ENCODE results near the gene TXNDC8. TPM values are rescaled to one million over a fixed set of nuclear protein-coding genes. Genes with fewer than 3 reads are reported as not detected.

TXNDC8 gene
- total RNA-seq, 1 experiment from 2014 or later: not detected

DNA sequence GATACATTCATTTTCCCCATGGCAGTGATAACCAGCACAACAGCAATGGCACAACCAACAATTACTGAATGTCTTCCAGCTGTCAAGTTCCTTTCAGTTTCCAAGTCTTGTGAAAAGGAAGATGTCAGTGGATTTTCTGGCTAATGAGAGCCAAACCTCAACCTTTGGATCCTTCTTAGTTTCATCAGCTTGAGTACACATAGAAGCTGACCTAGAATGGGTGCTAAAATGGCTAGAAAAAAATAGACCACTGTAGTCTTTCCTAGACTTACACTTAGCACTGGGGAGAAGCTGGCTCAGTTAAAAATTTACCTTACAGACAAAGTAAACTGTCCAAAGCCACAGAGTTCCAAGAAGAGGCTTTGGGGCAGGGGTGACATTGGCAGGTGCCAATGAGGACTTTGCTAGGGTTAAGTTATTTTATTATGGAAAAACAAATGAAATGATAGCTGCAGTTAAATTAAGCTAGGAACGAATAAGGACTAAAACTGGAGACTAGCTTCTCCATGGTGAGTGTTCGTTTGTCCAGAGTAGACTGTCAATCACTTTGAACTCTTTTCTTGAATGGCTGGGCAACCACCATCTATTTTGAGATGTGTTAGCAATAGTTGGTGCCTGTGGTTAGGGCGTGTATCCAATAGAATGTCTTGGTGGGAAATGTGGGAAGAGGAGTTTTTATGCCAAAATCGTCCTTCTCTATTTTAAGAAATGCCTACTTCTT, 55.5 kb downstream of the TXNDC8 start:
- ChIA-PET POLR2A (no interaction called here), CTCF (no interaction called here)
- TF ChIP-seq, protein P1, sequence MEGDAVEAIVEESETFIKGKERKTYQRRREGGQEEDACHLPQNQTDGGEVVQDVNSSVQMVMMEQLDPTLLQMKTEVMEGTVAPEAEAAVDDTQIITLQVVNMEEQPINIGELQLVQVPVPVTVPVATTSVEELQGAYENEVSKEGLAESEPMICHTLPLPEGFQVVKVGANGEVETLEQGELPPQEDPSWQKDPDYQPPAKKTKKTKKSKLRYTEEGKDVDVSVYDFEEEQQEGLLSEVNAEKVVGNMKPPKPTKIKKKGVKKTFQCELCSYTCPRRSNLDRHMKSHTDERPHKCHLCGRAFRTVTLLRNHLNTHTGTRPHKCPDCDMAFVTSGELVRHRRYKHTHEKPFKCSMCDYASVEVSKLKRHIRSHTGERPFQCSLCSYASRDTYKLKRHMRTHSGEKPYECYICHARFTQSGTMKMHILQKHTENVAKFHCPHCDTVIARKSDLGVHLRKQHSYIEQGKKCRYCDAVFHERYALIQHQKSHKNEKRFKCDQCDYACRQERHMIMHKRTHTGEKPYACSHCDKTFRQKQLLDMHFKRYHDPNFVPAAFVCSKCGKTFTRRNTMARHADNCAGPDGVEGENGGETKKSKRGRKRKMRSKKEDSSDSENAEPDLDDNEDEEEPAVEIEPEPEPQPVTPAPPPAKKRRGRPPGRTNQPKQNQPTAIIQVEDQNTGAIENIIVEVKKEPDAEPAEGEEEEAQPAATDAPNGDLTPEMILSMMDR (IDR thresholded peaks at IDR 0.05): no peak
- TF ChIP-seq, protein P2, sequence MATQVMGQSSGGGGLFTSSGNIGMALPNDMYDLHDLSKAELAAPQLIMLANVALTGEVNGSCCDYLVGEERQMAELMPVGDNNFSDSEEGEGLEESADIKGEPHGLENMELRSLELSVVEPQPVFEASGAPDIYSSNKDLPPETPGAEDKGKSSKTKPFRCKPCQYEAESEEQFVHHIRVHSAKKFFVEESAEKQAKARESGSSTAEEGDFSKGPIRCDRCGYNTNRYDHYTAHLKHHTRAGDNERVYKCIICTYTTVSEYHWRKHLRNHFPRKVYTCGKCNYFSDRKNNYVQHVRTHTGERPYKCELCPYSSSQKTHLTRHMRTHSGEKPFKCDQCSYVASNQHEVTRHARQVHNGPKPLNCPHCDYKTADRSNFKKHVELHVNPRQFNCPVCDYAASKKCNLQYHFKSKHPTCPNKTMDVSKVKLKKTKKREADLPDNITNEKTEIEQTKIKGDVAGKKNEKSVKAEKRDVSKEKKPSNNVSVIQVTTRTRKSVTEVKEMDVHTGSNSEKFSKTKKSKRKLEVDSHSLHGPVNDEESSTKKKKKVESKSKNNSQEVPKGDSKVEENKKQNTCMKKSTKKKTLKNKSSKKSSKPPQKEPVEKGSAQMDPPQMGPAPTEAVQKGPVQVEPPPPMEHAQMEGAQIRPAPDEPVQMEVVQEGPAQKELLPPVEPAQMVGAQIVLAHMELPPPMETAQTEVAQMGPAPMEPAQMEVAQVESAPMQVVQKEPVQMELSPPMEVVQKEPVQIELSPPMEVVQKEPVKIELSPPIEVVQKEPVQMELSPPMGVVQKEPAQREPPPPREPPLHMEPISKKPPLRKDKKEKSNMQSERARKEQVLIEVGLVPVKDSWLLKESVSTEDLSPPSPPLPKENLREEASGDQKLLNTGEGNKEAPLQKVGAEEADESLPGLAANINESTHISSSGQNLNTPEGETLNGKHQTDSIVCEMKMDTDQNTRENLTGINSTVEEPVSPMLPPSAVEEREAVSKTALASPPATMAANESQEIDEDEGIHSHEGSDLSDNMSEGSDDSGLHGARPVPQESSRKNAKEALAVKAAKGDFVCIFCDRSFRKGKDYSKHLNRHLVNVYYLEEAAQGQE (IDR thresholded peaks at IDR 0.05; ENCODE audit: insufficient read depth in 1 of 2, low read depth in 2 of 2, low read length in 1 of 2): no peak
- TF ChIP-seq TCF7L2 (IDR thresholded peaks at IDR 0.05; ENCODE audit: low read depth, low read length): no peak
- no peak for TF ChIP-seq POLR2AphosphoS5 (IDR thresholded peaks at IDR 0.05; ENCODE audit: low read depth, low read length)
- Histone ChIP-seq H3K36me3 (ENCODE audit: control insufficient read depth, insufficient read depth, low read length) (no peaks in the 10 kb centered on the region), H3K27me3 (ENCODE audit: control insufficient read depth, insufficient read depth, low read length) (no peaks in the 10 kb centered on the region), H3K4me3 (ENCODE audit: low read depth in 2 of 2, low read length in 2 of 2) (no peak overlapping the region), H3K9me3 (ENCODE audit: control insufficient read depth, insufficient read depth, low read depth, low read length) (no peaks in the 10 kb centered on the region), H3K4me1 (ENCODE audit: control insufficient read depth, insufficient read depth, low read length) (no peaks in the 10 kb centered on the region), H3K27ac (ENCODE audit: low read length) (no peak overlapping the region)
- in situ Hi-C loops (cut with HindIII; ENCODE audit: low pct_unique_long_range_greater_than_20kb, low sequenced_read_pairs): no loop called here
- no TSS peak for BruUV-seq (replicated peaks)
- no peak for ATAC-seq
- intact Hi-C loops (cut with micrococcal nuclease; ENCODE audit: unreplicated experiment): no loop called here
- no peak for DNase-seq (ENCODE audit: low read depth, low spot score)

DNA sequence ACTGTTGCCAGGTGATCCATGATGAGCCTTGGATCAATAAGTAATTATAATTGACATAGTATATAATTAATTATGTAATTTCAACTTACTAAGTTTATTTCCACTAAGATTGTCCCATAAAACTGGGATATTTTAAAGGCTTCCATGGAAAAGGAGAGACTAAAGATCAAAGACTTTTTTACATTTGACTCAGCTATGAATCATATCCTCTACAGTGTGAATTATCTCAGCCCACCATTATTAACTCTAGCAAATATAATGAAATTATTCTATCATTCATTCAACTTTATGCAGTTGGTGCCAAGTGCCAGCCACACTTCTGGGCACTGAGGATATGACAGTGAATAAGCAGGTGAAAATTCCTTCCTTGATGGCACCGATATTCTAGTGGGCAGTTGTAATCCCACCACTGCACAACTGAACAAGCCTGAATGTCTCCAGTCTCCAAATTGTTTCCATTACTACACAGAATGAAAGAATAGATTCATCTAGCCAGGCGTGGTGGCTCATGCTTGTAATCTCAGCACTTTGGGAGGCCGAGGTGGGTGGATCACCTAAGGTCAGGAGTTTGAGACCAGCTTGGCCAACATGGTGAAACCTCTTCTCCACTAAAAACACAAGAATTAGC, 59.5 kb downstream of the TXNDC8 start:
- intact Hi-C loops (cut with micrococcal nuclease; ENCODE audit: unreplicated experiment): no loop called here
- no TSS peak for BruUV-seq (replicated peaks)
- in situ Hi-C loops (cut with HindIII; ENCODE audit: low pct_unique_long_range_greater_than_20kb, low sequenced_read_pairs): no loop called here
- TF ChIP-seq, protein P1 (IDR thresholded peaks at IDR 0.05): no peak
- TF ChIP-seq SIN3A (IDR thresholded peaks at IDR 0.05; ENCODE audit: borderline replicate concordance, insufficient read depth, low read depth, low read length) (no peak), POLR2AphosphoS5 (IDR thresholded peaks at IDR 0.05; ENCODE audit: low read depth, low read length) (no peak), TCF7L2 (IDR thresholded peaks at IDR 0.05; ENCODE audit: low read depth, low read length) (no peak)
- TF ChIP-seq, protein P2 (IDR thresholded peaks at IDR 0.05; ENCODE audit: insufficient read depth in 1 of 2, low read depth in 2 of 2, low read length in 1 of 2): no peak
- H3K4me3 ChIP-seq (ENCODE audit: low read depth in 2 of 2, low read length in 2 of 2): no peak overlapping the region
- no peaks in the 10 kb centered on the region for H3K4me1 ChIP-seq (ENCODE audit: control insufficient read depth, insufficient read depth, low read length)
- ChIA-PET CTCF (no interaction called here), POLR2A (no interaction called here)
- H3K9me3 ChIP-seq (ENCODE audit: control insufficient read depth, insufficient read depth, low read depth, low read length): no peaks in the 10 kb centered on the region
- no peaks in the 10 kb centered on the region for H3K36me3 ChIP-seq (ENCODE audit: control insufficient read depth, insufficient read depth, low read length)
- no peak overlapping the region for H3K27ac ChIP-seq (ENCODE audit: low read length)
- DNase-seq (ENCODE audit: low read depth, low spot score) (no peak), ATAC-seq (no peak)
- no peaks in the 10 kb centered on the region for H3K27me3 ChIP-seq (ENCODE audit: control insufficient read depth, insufficient read depth, low read length)

All from Panc1 (cell line).